Choroid plexus epithelial cell (primary cell): ENCODE measurements around the gene CD226.

Experiments
- DNase-seq: peaks from one replicate; pipeline ENCODE4 v3.0.0-alpha.2; 2010; ENCODE audit warnings: low read depth
- H3K4me3 ChIP-seq: 2 replicates; pipeline ENCODE4 v1.5.1; 2011; ENCODE audit warnings: low read depth, mild to moderate bottlenecking, control low read depth, low read length, moderate library complexity
- CTCF ChIP-seq: conservative IDR thresholded peaks from 2 replicates; pipeline ENCODE4 v1.5.1; 2011; ENCODE audit warnings: low read depth, mild to moderate bottlenecking, control low read depth, inconsistent platforms, low read length, moderate library complexity

The CD226 gene

GRCh38 chr18:69817335-69817940, 130.2 kb downstream of the CD226 start:
- DNase-seq: peak; percentile 61
- no peak for TF ChIP-seq CTCF
- no peak overlapping the region for H3K4me3 ChIP-seq

- no peak for TF ChIP-seq CTCF
- no peak for DNase-seq
- no peak overlapping the region for H3K4me3 ChIP-seq
These were observed 132.8 kb downstream of the CD226 start for GRCh38 chr18:69814861-69815385.

GRCh38 chr18:69813559-69813958, 134.1 kb downstream of the CD226 start:
- DNase-seq: no peak
- TF ChIP-seq CTCF: no peak
- H3K4me3 ChIP-seq: no peak overlapping the region

GRCh38 chr18:69808399-69808798, 139.3 kb downstream of the CD226 start:
- H3K4me3 ChIP-seq: no peak overlapping the region
- DNase-seq: no peak
- TF ChIP-seq CTCF: no peak

- no peak for TF ChIP-seq CTCF
- no peak for DNase-seq
- H3K4me3 ChIP-seq: no peak overlapping the region
These were observed 142.7 kb downstream of the CD226 start for GRCh38 chr18:69804776-69805501.
